Measurements from ENCODE around the gene LRRC55.

The LRRC55 gene

DNA sequence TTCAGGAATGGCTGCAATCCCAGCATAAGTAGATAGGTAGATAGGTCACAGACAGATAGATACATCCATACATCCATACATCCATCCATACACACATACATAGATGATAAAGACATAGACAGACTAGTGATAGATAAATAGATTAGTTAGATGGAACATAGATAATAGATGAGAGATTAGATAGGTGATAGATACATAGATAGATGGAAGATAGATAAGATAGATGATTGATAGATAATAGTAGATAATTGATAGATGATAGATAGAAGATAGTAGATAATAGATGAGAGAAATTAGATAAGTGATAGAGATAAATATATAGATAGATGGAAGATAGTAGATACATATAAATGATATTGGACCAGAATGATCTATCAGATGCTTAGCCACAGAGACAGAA is 28.3 kb upstream of the LRRC55 start:
- no peak for DNase-seq (ENCODE audit: low read depth in 1 of 2, low spot score in 1 of 2)
- no peak for TF ChIP-seq JUND (IDR thresholded peaks at IDR 0.05; ENCODE audit: low read depth)
- in situ Hi-C loops (cut with HindIII; ENCODE audit: low pct_unique_long_range_greater_than_20kb, low sequenced_read_pairs): no loop called here

DNA sequence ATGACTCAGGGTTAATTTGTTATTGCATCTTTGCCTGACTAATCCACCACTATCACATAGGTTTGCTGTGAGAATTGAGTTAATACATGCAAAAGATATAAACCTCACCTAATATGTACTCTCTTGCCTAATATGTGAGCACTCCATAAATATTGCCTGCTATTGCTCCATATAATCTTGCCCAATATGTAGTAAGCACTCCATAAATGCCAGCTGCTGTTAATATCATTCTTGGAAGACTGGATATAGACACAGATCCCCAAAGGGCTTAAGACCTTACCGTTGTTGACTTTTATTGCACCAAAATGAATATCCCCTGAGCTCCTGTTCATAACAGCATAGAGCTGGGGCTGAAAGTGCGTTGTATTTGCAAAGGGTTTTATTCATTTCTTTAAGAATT is 27.0 kb upstream of the LRRC55 start:
- TF ChIP-seq JUND (IDR thresholded peaks at IDR 0.05; ENCODE audit: low read depth): no peak
- no peak for DNase-seq (ENCODE audit: low read depth in 1 of 2, low spot score in 1 of 2)
- in situ Hi-C loops (cut with HindIII; ENCODE audit: low pct_unique_long_range_greater_than_20kb, low sequenced_read_pairs): no loop called here

DNA sequence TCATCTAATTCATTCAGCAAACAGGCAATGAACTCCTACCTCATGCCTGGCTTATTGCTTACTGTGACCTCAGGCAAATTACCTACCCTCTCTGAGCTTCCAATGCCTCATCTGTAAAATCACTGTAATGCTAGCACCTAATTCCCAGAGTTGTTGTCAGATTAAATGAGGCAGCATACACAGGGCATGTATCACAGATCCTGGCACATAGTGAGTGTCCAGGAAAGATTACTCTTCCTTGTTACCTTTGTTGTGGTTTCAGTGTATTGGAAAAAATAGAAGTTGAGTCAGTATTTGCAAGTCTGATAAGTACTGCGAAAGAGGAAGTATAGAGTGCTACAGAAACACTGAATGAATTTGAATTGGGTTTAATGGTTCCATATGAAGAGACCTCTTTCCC is 26.4 kb upstream of the LRRC55 start:
- no peak for DNase-seq (ENCODE audit: low read depth in 1 of 2, low spot score in 1 of 2)
- in situ Hi-C loops (cut with HindIII; ENCODE audit: low pct_unique_long_range_greater_than_20kb, low sequenced_read_pairs): no loop called here
- TF ChIP-seq JUND (IDR thresholded peaks at IDR 0.05; ENCODE audit: low read depth): no peak

DNA sequence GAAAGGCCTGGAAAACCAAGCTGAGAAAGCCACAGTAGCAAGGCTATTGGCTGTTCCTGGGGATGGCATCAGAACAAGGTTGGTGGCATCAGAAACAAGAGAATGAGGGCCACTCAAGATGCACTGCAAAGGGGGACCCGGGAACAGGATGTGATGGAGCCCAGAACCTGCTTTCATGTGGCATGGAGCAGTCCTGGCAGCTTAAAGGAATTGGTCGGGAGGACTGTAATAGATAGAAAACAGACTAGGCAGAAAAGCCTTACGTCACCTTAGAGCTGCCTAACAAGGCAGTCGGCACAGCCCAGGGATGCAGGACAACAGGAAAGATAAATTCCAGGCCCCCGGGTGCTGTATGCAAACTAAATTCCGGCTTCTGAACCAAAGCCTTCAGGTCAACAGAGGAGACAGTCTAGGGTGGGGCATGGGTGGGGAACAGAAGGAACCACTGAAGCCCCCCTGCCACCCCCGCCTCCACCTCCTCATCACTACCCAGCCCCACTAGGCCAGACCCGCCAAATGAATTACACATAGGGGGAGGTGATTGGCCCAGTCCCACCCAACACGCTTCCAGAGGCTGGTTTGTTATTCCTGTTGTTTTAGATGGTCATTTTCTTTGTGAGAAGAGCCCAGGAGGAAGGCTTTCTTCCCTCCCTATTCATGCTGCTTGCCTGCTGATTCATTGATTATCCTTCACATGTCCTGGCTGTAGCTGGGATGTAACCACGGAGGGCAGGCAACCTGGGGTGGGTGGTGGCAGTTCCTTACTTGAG is 25.7 kb upstream of the LRRC55 start:
- TF ChIP-seq JUND (IDR thresholded peaks at IDR 0.05; ENCODE audit: low read depth): no peak
- no peak for DNase-seq (ENCODE audit: low read depth in 1 of 2, low spot score in 1 of 2)
- in situ Hi-C loops (cut with HindIII; ENCODE audit: low pct_unique_long_range_greater_than_20kb, low sequenced_read_pairs): no loop called here

DNA sequence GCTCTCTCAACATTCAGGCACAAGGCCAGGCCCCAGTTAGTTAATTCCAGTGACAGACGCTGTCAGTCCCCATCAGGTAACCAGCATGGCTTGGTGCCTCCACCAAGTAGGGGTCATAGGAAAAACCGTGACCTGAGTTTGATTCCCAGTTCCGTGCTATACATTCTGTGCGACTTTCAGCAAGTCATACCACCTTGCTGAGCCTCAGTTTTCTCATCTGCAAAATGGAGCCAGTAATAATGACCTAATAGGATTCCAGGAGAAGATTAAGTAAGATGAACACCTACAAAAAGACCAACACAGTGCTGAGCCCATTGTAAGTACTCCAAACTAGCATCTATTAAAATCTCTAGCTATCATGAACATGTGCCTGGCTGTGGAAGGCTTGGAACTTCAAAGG is 24.8 kb upstream of the LRRC55 start:
- TF ChIP-seq JUND (IDR thresholded peaks at IDR 0.05; ENCODE audit: low read depth): no peak
- in situ Hi-C loops (cut with HindIII; ENCODE audit: low pct_unique_long_range_greater_than_20kb, low sequenced_read_pairs): no loop called here

DNA sequence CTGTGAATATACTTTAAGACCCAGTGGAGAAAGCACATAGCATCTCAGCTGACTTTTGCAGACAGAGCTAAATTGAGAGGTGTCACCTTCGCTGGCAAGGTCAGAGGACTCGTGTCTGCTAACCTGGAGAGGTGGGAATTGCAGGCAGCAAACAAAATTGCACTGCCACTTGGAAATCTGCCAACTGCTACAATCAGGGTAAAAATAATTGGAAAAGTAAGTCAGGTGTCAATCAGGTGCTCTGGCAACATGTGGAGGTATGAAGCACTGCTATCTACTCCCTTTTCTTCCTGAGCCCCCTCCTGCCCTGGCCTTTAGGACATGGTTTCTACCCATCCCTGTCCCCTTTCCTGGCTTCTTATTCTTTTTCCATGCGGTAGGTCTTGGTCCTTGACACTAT is 24.1 kb upstream of the LRRC55 start:
- no peak for DNase-seq (ENCODE audit: low read depth in 1 of 2, low spot score in 1 of 2)
- in situ Hi-C loops (cut with HindIII; ENCODE audit: low pct_unique_long_range_greater_than_20kb, low sequenced_read_pairs): no loop called here
- no peak for TF ChIP-seq JUND (IDR thresholded peaks at IDR 0.05; ENCODE audit: low read depth)

More for the DNA sequence above, 24.8 kb upstream of the LRRC55 start:
- no peak for DNase-seq (ENCODE audit: low read depth in 1 of 2, low spot score in 1 of 2)

- in situ Hi-C loops (cut with HindIII; ENCODE audit: low pct_unique_long_range_greater_than_20kb, low sequenced_read_pairs): no loop called here
- no peak for TF ChIP-seq JUND (IDR thresholded peaks at IDR 0.05; ENCODE audit: low read depth)
- DNase-seq (ENCODE audit: low read depth in 1 of 2, low spot score in 1 of 2): no peak
Measured at GRCh38 chr11:57158180-57158579, 23.6 kb upstream of the LRRC55 start.

DNA sequence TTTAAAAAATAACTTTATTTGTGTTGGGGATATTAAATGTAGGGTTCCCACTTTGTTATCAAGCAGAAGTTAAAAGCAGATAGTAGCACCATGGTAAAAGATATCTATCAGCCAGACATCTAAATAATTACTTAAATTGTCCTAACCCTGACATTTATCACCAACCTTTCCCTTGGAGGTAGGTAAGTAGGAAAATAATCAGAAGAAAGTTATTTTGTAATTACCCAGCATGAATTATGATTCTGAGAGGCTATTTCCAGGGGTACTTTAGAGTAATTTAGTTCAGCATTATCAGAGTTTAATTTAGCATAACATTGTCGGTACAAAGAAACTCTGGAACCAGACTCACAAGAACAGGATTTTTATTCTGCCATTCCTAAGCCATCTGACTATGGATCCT is 23.2 kb upstream of the LRRC55 start:
- DNase-seq (ENCODE audit: low read depth in 1 of 2, low spot score in 1 of 2): no peak
- no peak for TF ChIP-seq JUND (IDR thresholded peaks at IDR 0.05; ENCODE audit: low read depth)
- in situ Hi-C loops (cut with HindIII; ENCODE audit: low pct_unique_long_range_greater_than_20kb, low sequenced_read_pairs): no loop called here

GRCh38 chr11:57160665-57161064 is 21.1 kb upstream of the LRRC55 start:
- no peak for TF ChIP-seq JUND (IDR thresholded peaks at IDR 0.05; ENCODE audit: low read depth)

GRCh38 chr11:57161351-57161750 is 20.4 kb upstream of the LRRC55 start:
- no peak for DNase-seq (ENCODE audit: low read depth in 1 of 2, low spot score in 1 of 2)
- TF ChIP-seq JUND (IDR thresholded peaks at IDR 0.05; ENCODE audit: low read depth): no peak
- in situ Hi-C loops (cut with HindIII; ENCODE audit: low pct_unique_long_range_greater_than_20kb, low sequenced_read_pairs): no loop called here

More at GRCh38 chr11:57160665-57161064, 21.1 kb upstream of the LRRC55 start:
- in situ Hi-C loops (cut with HindIII; ENCODE audit: low pct_unique_long_range_greater_than_20kb, low sequenced_read_pairs): no loop called here
- DNase-seq (ENCODE audit: low read depth in 1 of 2, low spot score in 1 of 2): no peak

DNA sequence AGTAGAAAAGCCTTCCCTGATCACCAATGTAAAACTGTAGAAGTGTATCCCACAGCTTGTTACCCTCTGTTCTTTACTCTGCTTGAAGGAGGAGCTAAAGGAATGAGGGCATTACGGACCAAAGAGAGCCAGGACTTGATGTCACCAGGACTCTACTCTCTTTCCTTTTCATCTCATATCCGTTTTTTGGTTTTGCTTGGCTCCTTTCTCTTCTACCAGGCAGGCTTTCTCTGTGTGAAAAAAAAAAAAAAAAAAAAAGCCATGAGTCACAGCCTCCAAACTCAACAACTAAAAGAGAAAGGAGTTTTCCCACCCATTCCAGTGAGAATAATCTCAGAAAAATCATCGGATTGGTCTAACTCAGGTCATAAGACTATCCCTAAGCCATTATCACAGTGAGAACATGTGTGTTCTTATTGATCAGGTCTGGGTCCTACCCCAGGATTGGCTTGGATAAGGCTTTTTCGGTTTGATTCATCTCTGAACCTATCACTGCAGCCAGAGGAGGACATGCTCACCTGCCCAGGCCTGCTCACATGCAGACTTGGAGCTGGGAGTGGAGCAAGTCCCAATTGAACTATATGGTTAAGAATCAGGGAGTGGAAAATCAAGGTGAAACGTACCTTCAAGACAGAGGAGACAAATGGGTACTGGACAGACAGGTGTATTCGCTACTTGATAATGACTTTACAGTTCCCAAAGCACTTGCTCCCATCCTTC is 19.4 kb upstream of the LRRC55 start:
- no peak for TF ChIP-seq JUND (IDR thresholded peaks at IDR 0.05; ENCODE audit: low read depth)
- in situ Hi-C loops (cut with HindIII; ENCODE audit: low pct_unique_long_range_greater_than_20kb, low sequenced_read_pairs): no loop called here
- DNase-seq (ENCODE audit: low read depth in 1 of 2, low spot score in 1 of 2): no peak

GRCh38 chr11:57163160-57163868 is 18.4 kb upstream of the LRRC55 start:
- DNase-seq (ENCODE audit: low read depth in 1 of 2, low spot score in 1 of 2): no peak
- TF ChIP-seq JUND (IDR thresholded peaks at IDR 0.05; ENCODE audit: low read depth): no peak
- in situ Hi-C loops (cut with HindIII; ENCODE audit: low pct_unique_long_range_greater_than_20kb, low sequenced_read_pairs): no loop called here

GRCh38 chr11:57164317-57164716 is 17.4 kb upstream of the LRRC55 start:
- DNase-seq (ENCODE audit: low read depth in 1 of 2, low spot score in 1 of 2): no peak
- in situ Hi-C loops (cut with HindIII; ENCODE audit: low pct_unique_long_range_greater_than_20kb, low sequenced_read_pairs): no loop called here
- TF ChIP-seq JUND (IDR thresholded peaks at IDR 0.05; ENCODE audit: low read depth): no peak
